Stimulated activated CD4-positive, alpha-beta T cell treated with anti-CD3 and anti-CD28 coated beads, Interleukin-1b, Interleukin-23, amount 100 ng/mL, for 24 hours (primary cell): ENCODE results near the gene NBPF11.
"Not testable (repeated sequence)": the region's sequence is repeated elsewhere in the genome, so short reads cannot be mapped to it uniquely, and the experiment has no call there.

Source experiments
- DNase-seq, 4 experiments: peaks; one replicate each; pipeline ENCODE4 v3.0.0-alpha.2; 2020; ENCODE audit warnings: low read depth in 4 of 4, low spot score in 1 of 4

Gene NBPF11

GRCh38 chr1:148150014-148150413 is 2.1 kb downstream of the NBPF11 start:
- not testable (repeated sequence) for DNase-seq

GRCh38 chr1:148149050-148149815 is 2.8 kb downstream of the NBPF11 start:
- not testable (repeated sequence) for DNase-seq

- not testable (repeated sequence) for DNase-seq
Observed at GRCh38 chr1:148147052-148147838, 4.8 kb downstream of the NBPF11 start.

- not testable (repeated sequence) for DNase-seq
Observed at GRCh38 chr1:148146191-148146997, 5.7 kb downstream of the NBPF11 start.

GRCh38 chr1:148143223-148143622 is 8.9 kb downstream of the NBPF11 start:
- not testable (repeated sequence) for DNase-seq

- DNase-seq: not testable (repeated sequence)
Observed at GRCh38 chr1:148141936-148142335, 10.1 kb downstream of the NBPF11 start.

GRCh38 chr1:148138606-148139005 is 13.5 kb downstream of the NBPF11 start:
- not testable (repeated sequence) for DNase-seq

GRCh38 chr1:148122341-148122740 is 29.7 kb downstream of the NBPF11 start:
- DNase-seq: not testable (repeated sequence)

GRCh38 chr1:148120395-148120794 is 31.7 kb downstream of the NBPF11 start:
- not testable (repeated sequence) for DNase-seq

GRCh38 chr1:148095732-148096131 is 56.3 kb downstream of the NBPF11 start:
- DNase-seq: not testable (repeated sequence)

GRCh38 chr1:148086196-148086595 is 65.9 kb downstream of the NBPF11 start:
- not testable (repeated sequence) for DNase-seq

GRCh38 chr1:148081205-148081604 is 70.9 kb downstream of the NBPF11 start:
- DNase-seq: not testable (repeated sequence)

GRCh38 chr1:148078632-148079519 is 73.2 kb downstream of the NBPF11 start:
- DNase-seq: not testable (repeated sequence)

GRCh38 chr1:148078090-148078489 is 74.0 kb downstream of the NBPF11 start:
- not testable (repeated sequence) for DNase-seq

GRCh38 chr1:148077458-148077857 is 74.6 kb downstream of the NBPF11 start:
- DNase-seq: not testable (repeated sequence)

- DNase-seq: not testable (repeated sequence)
Observed at GRCh38 chr1:148073392-148073791, 78.7 kb downstream of the NBPF11 start.

GRCh38 chr1:148068606-148069005 is 83.5 kb downstream of the NBPF11 start:
- not testable (repeated sequence) for DNase-seq

- DNase-seq: not testable (repeated sequence)
Observed at GRCh38 chr1:148068201-148068600, 83.9 kb downstream of the NBPF11 start.

- DNase-seq: not testable (repeated sequence)
Observed at GRCh38 chr1:148060294-148060701, 91.8 kb downstream of the NBPF11 start.

- not testable (repeated sequence) for DNase-seq
Observed at GRCh38 chr1:148057384-148057783, 94.7 kb downstream of the NBPF11 start.
